GM23248 (cell line): ENCODE data around the gene WNK2. TPM values are rescaled to one million over a fixed set of nuclear protein-coding genes. Genes with fewer than 3 reads are reported as not detected.

Experiments
- DNase-seq: peaks from one replicate; pipeline ENCODE4 v3.0.0-alpha.2; 2015
- H2AFZ ChIP-seq: fragments of 200-600 bp; sonication (generic); 2 replicates; pipeline ENCODE4 v1.6.1; 2016; ENCODE audit warnings: antibody characterized with exemption
- H3F3A ChIP-seq: fragments of 200-600 bp; sonication (generic); 2 replicates; pipeline ENCODE4 v1.6.1; 2016; ENCODE audit warnings: mild to moderate bottlenecking, antibody characterized with exemption, mixed run types; ENCODE audit not compliant: insufficient read depth
- H3K27ac ChIP-seq: fragments of 200-600 bp; sonication (generic); 2 replicates; pipeline ENCODE4 v1.5.1; 2016; ENCODE audit warnings: mild to moderate bottlenecking
- H3K27me3 ChIP-seq: fragments of 200-600 bp; sonication (generic); replicated peaks from 2 replicates; pipeline ENCODE4 v1.6.1; 2016; ENCODE audit warnings: mild to moderate bottlenecking; ENCODE audit not compliant: insufficient read depth
- H3K36me3 ChIP-seq: fragments of 200-600 bp; sonication (generic); 2 replicates; pipeline ENCODE4 v1.6.1; 2016; ENCODE audit warnings: low read depth, mild to moderate bottlenecking
- H3K4me1 ChIP-seq: fragments of 200-600 bp; sonication (generic); 2 replicates; pipeline ENCODE4 v1.6.1; 2016; ENCODE audit warnings: mild to moderate bottlenecking; ENCODE audit not compliant: insufficient read depth
- H3K4me2 ChIP-seq: fragments of 200-600 bp; sonication (generic); one replicate; pipeline ENCODE4 v1.6.1; 2016; ENCODE audit warnings: mild to moderate bottlenecking; ENCODE audit not compliant: unreplicated experiment
- H3K4me3 ChIP-seq: fragments of 200-600 bp; sonication (generic); 2 replicates; pipeline ENCODE4 v1.5.1; 2016; ENCODE audit warnings: mild to moderate bottlenecking
- H3K79me2 ChIP-seq: fragments of 200-600 bp; sonication (generic); 2 replicates; pipeline ENCODE4 v1.6.1; 2016; ENCODE audit warnings: mild to moderate bottlenecking; ENCODE audit not compliant: insufficient read depth
- H3K9ac ChIP-seq: fragments of 200-600 bp; sonication (generic); 2 replicates; pipeline ENCODE4 v1.6.1; 2016; ENCODE audit warnings: mild to moderate bottlenecking
- H3K9me2 ChIP-seq: fragments of 200-600 bp; sonication (generic); 2 replicates; pipeline ENCODE4 v1.6.1; 2016; ENCODE audit warnings: mixed run types, mild to moderate bottlenecking, moderate library complexity; ENCODE audit not compliant: insufficient read depth
- H3K9me3 ChIP-seq: fragments of 200-600 bp; sonication (generic); one replicate; pipeline ENCODE4 v1.6.1; 2017; ENCODE audit warnings: low read depth
- H4K20me1 ChIP-seq: fragments of 200-600 bp; sonication (generic); 2 replicates; pipeline ENCODE4 v1.6.0; 2016; ENCODE audit not compliant: insufficient read depth
- EZH2 ChIP-seq: fragments of 200-600 bp; sonication (generic); IDR thresholded peaks from 2 replicates; pipeline ENCODE4 v1.6.1; 2018; ENCODE audit warnings: antibody characterized with exemption, mild to moderate bottlenecking; ENCODE audit not compliant: insufficient read depth, poor library complexity, severe bottlenecking
- EZH2phosphoT487 ChIP-seq: fragments of 200-600 bp; sonication (generic); IDR thresholded peaks from 2 replicates; pipeline ENCODE4 v1.6.1; 2018; ENCODE audit warnings: antibody characterized with exemption, moderate library complexity, mild to moderate bottlenecking, low read depth; ENCODE audit not compliant: insufficient read depth
- WGBS, 2 experiments: methylation state at CpG; one replicate each; pipeline ENCODE4 v1.1.6; 2015 to 2017; ENCODE audit warnings: low lambda C conversion rate in 2 of 2, low coverage in 1 of 2; ENCODE audit errors: missing lambda C conversion rate in 2 of 2; 5-methylcytosine and 5-hydroxymethylcytosine counted together
- in situ Hi-C: fragments of 300-500 bp; cut with MboI; formaldehyde crosslinking; loops from 2 replicates; pipeline ENCODE4 v1.15.0; 2020
- polyA plus RNA-seq: library from polyadenylated mRNA; unstranded; fragments of >200 nt; fragmentation: Nextera tagmentation; extraction: Ambion mirVana; gene quantifications from 2 replicates; pipeline ENCODE4 v1.2.1, GENCODE V29; 2016
- total RNA-seq: library from RNA; depleted of rRNA; stranded (reverse); fragments of >200 nt; shearing (Covaris generic); gene quantifications from 2 replicates; pipeline ENCODE4 v1.2.3, GENCODE V29; 2014

Gene WNK2
- total and polyA plus RNA-seq, 2 experiments from 2014 or later, result not detected

DNA sequence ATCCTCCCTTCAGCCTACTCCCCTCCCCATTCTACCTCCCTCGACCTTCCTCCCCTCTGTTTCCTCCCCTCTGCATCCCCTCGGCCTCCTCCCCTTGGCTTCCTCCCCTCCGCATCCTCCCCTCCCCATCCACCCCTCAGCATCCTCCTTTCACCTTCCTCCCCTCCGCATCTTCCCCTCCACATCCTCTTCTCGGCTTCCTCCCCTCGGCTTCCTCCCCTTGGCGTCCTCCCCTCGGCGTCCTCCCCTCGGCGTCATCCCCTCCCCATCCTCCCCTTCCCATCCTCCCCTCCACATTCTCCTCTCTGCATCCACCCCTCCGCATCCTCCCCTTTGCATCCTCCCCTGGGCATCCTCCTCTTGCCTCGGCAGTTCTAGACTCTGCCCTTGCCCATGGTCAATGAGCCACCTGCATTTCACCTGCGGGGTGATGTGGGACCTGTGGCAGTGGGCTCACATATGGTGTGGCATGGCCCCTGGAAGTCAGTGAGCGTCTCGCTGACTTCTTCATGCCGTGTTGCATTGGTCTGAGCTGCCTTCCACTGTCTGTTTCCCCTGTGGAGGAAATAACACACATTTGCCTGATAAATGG lies 113.0 kb downstream of the WNK2 start:
- Histone ChIP-seq H3K4me1 (no peaks in the 10 kb centered on the region), H2AFZ (no peak overlapping the region), H3K4me2 (no peak overlapping the region), H3K9ac (no peak overlapping the region), H3K36me3 (no peaks in the 10 kb centered on the region), H3K9me3 (no peaks in the 10 kb centered on the region), H3K27ac (no peak overlapping the region), H3K9me2 (no peaks in the 10 kb centered on the region), H3K27me3 (0 out of 2 replicates have a peak, but pooled peaks cover 3% of the 10 kb centered on the region), H3K4me3 (no peak overlapping the region), H3K79me2 (no peaks in the 10 kb centered on the region), H3F3A (no peaks in the 10 kb centered on the region), H4K20me1 (no peaks in the 10 kb centered on the region)
- in situ Hi-C loops, result no loop called here
- DNase-seq, result no peak
- WGBS, 2 experiments, result 62% methylated on average over 6 to 17 of the region's 17 CpGs
- TF ChIP-seq EZH2phosphoT487 (no peak), EZH2 (no peak)

GRCh38 chr9:93297659-93298497 lies 113.9 kb downstream of the WNK2 start:
- Histone ChIP-seq H2AFZ (no peak overlapping the region), H3K9ac (no peak overlapping the region), H3K27ac (no peak overlapping the region), H3F3A (no peaks in the 10 kb centered on the region), H3K9me3 (no peaks in the 10 kb centered on the region), H3K4me1 (no peaks in the 10 kb centered on the region), H3K79me2 (no peaks in the 10 kb centered on the region), H3K4me3 (no peak overlapping the region), H4K20me1 (no peaks in the 10 kb centered on the region), H3K36me3 (no peaks in the 10 kb centered on the region), H3K9me2 (no peaks in the 10 kb centered on the region), H3K4me2 (no peak overlapping the region), H3K27me3 (0 out of 2 replicates have a peak, but pooled peaks cover 3% of the 10 kb centered on the region)
- DNase-seq, result no peak
- in situ Hi-C loops, result no loop called here
- 64 to 69% methylated on average over 27 to 31 of the region's 33 CpGs for WGBS, 2 experiments
- no peak for TF ChIP-seq EZH2phosphoT487
- no peak for TF ChIP-seq EZH2

DNA sequence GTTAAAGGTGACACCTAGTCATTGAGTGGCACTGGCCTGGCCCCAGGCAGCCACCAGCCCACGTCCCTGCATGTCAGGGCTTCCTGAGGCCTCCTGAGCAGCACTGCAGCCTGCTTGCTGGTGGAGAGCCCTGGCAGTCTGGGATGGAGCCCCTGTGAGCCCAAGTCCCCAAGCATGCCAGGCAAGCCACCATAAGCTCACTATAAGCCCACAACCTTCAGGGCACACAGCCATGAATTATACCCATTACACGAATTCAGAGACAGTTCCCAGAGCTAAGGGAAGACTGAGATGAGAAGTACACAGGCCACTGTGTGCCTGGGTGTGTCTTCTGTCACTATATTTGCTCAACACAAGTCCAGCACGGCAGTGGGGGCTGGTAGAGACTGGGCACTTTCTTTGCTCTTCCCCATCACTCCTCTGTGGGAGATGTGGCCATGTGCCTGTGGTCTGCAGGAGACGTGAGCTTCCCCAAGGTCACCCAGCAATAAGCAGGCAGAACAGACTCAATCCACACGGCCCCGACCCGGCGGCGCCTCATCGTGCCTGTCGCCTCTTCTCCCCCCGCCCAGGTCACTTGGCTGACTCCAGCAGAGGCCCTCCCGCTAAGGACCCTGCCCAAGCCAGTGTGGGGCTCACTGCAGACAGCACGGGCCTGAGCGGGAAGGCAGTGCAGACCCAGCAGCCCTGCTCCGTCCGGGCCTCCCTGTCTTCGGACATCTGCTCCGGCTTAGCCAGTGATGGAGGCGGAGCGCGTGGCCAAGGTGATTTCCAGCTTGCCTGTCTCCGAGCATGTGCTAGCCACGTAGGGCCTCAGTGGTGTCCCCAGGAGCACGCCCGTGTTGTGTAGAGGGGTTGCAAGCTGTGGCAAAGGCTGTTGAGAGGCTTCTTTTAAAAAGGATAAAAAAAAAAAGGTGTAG lies 114.8 kb downstream of the WNK2 start:
- no peaks in the 10 kb centered on the region for H4K20me1 ChIP-seq
- H3K9me3 ChIP-seq, result no peaks in the 10 kb centered on the region
- no peak overlapping the region for H2AFZ ChIP-seq
- DNase-seq, result no peak
- no peak overlapping the region for H3K9ac ChIP-seq
- no peak overlapping the region for H3K27ac ChIP-seq
- H3K27me3 ChIP-seq, result 0 out of 2 replicates have a peak, but pooled peaks cover 3% of the 10 kb centered on the region
- H3K9me2 ChIP-seq, result no peaks in the 10 kb centered on the region
- H3K36me3 ChIP-seq, result no peaks in the 10 kb centered on the region
- no peaks in the 10 kb centered on the region for H3K79me2 ChIP-seq
- no peak overlapping the region for H3K4me3 ChIP-seq
- H3K4me1 ChIP-seq, result no peaks in the 10 kb centered on the region
- no peak overlapping the region for H3K4me2 ChIP-seq
- in situ Hi-C loops, result no loop called here
- no peaks in the 10 kb centered on the region for H3F3A ChIP-seq
- TF ChIP-seq EZH2phosphoT487, result no peak
- no peak for TF ChIP-seq EZH2
- WGBS, 2 experiments, result 73 to 76% methylated on average over 26 of the region's 26 CpGs
